Neutrophil (primary cell): ENCODE measurements around the gene ABL1.

Experiments used
- H3K27ac ChIP-seq: fragments of 200-600 bp; sonication (generic); 2 replicates; pipeline ENCODE4 v1.5.1; 2016; ENCODE audit warnings: mild to moderate bottlenecking, moderate library complexity
- H3K27me3 ChIP-seq: fragments of 200-600 bp; sonication (generic); 2 replicates; pipeline ENCODE4 v1.6.0; 2016; ENCODE audit warnings: mild to moderate bottlenecking
- H3K36me3 ChIP-seq: fragments of 200-600 bp; sonication (generic); 2 replicates; pipeline ENCODE4 v1.5.1; 2017
- H3K4me1 ChIP-seq, 2 experiments: fragments of 200-600 bp in 1 of 2; sonication (generic) in 1 of 2; 1 replicate in 1 of 2; 2 replicates in 1 of 2; pipeline versions ENCODE4 v1.5.1 to v1.6.1; 2013 to 2016; ENCODE audit warnings: low read depth in 1 of 2, low read length in 1 of 2, mild to moderate bottlenecking in 1 of 2, moderate library complexity in 1 of 2; ENCODE audit not compliant: control insufficient read depth in 1 of 2, insufficient read depth in 1 of 2
- H3K4me3 ChIP-seq, 2 experiments: fragments of 200-600 bp in 1 of 2; sonication (generic) in 1 of 2; 1 replicate in 1 of 2; 2 replicates in 1 of 2; pipeline ENCODE4 v1.5.1; 2013 to 2016; ENCODE audit warnings: low read depth in 1 of 2, low read length in 1 of 2, mild to moderate bottlenecking in 1 of 2, moderate library complexity in 1 of 2
- H3K9me3 ChIP-seq: fragments of 200-600 bp; sonication (generic); 2 replicates; pipeline ENCODE4 v1.5.1; 2016
- CTCF ChIP-seq: fragments of 200-600 bp; sonication (generic); IDR thresholded peaks from 2 replicates; pipeline ENCODE4 v1.5.1; 2016; ENCODE audit warnings: antibody characterized with exemption

The ABL1 gene

GRCh38 chr9:130913599-130914416, 78.8 kb downstream of the ABL1 start:
- no peaks in the 10 kb centered on the region for H3K36me3 ChIP-seq
- no peak for TF ChIP-seq CTCF
- H3K27ac ChIP-seq: no peak overlapping the region
- H3K4me1 ChIP-seq: no peaks in the 10 kb centered on the region
- H3K4me3 ChIP-seq: no peak overlapping the region
- peaks cover 20% of the 10 kb centered on the region for H3K27me3 ChIP-seq
- no peaks in the 10 kb centered on the region for H3K9me3 ChIP-seq

- H3K27ac ChIP-seq: no peak overlapping the region
- TF ChIP-seq CTCF: no peak
- no peak overlapping the region for H3K4me3 ChIP-seq
- peaks cover 25% of the 10 kb centered on the region for H3K27me3 ChIP-seq
- no peaks in the 10 kb centered on the region for H3K36me3 ChIP-seq
- H3K9me3 ChIP-seq: no peaks in the 10 kb centered on the region
- H3K4me1 ChIP-seq: no peaks in the 10 kb centered on the region
Measured at GRCh38 chr9:130914417-130915095, 79.5 kb downstream of the ABL1 start.

GRCh38 chr9:130915096-130915447, 80.0 kb downstream of the ABL1 start:
- no peak for TF ChIP-seq CTCF
- Histone ChIP-seq H3K4me1 (no peaks in the 10 kb centered on the region), H3K27me3 (peaks cover 26% of the 10 kb centered on the region), H3K36me3 (no peaks in the 10 kb centered on the region), H3K4me3 (no peak overlapping the region), H3K9me3 (no peaks in the 10 kb centered on the region), H3K27ac (no peak overlapping the region)

GRCh38 chr9:130917168-130917960, 82.3 kb downstream of the ABL1 start:
- no peak overlapping the region for H3K27ac ChIP-seq
- H3K4me1 ChIP-seq: no peaks in the 10 kb centered on the region
- no peak for TF ChIP-seq CTCF
- no peaks in the 10 kb centered on the region for H3K36me3 ChIP-seq
- H3K4me3 ChIP-seq: no peak overlapping the region
- no peaks in the 10 kb centered on the region for H3K9me3 ChIP-seq
- H3K27me3 ChIP-seq: peaks cover 35% of the 10 kb centered on the region

- Histone ChIP-seq H3K27ac (no peak overlapping the region), H3K4me1 (no peaks in the 10 kb centered on the region), H3K4me3 (no peak overlapping the region), H3K27me3 (peaks cover 41% of the 10 kb centered on the region), H3K9me3 (no peaks in the 10 kb centered on the region), H3K36me3 (no peaks in the 10 kb centered on the region)
- TF ChIP-seq CTCF: no peak
Measured at GRCh38 chr9:130918101-130918825, 83.2 kb downstream of the ABL1 start.
